ENCODE measurements around the gene PHF19.

Gene PHF19

DNA sequence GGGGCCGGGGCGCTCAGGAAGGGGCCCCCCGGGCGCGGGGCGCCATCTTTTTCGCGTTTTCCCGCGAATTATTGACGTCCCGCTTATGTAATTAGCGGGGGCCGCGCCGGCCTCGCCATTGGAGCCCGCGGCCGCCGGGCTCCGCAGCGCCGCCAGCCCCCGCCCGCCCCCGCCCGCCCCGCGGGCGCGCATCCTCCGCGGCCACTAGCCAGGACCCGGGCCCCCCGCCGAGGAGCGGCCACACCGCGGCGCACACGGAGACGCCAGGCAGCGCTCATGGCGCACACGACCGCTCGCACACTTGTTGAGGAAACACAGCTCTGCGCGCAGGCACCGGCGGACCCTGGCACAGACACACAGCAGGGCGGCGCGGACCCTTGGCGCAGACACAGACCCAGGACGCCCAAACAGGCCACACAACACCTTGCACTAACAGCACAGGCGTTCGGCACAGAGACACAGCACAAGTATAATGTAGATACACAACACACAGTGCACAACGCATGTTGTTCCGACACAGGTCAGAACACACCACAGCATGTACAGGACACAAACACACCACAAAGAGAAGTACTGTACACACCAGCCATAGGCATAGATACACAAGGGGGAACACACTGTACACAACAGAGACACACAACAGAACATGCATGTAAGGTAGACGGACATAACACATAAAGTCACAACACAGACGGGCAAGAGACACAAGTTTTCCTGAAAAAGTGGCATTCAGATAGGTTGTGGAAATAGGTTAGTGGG lies 467 bp upstream of the PHF19 start:
- no peak for DNase-seq (ENCODE audit: low read depth)
- peak overlapping the region; percentile 71 for H3K4me3 ChIP-seq (ENCODE audit: low read depth, low read length)

DNA sequence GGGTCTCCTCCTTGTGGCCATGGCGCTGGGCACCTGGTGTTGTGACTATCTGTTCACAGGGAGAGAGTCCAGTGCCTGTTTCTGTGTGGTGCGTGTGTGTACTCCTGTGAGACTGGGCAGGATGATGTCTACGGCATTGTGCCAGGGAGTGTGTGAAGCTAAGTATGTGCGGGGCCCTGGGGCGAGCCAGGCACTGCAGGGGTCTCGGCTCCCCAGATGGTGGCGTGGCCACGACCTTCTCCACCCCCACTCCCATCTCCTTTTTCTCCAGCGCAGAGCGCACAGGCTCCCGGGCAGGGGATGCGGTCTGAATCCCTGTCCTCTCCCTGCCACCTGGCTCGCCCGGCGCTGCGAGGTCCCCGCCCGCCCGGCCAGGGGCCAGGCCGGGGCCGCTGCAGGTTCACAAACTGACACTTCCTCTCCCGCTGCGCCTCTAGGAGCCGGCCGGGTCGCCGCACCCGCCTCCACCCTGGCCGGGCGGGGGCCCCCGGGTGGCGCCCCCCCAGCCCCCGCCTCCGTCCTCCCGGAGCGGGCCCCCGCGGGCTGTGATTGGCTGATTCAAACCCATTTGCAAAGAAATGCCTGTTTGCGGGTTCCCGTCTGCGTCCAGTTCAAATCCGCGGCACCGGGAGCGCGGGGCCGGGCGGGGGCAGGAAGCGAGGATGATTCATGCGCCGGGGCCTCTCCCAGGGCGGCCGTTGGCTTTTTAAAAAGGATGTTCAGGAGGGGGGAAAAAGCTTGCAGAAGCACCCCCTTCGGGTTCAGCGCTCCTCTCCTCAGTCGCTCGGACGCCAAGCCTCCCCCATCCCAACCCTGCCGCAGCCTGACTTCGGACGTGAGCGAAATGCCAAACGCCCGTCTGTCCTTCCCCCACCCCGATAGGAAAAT lies 790 bp downstream of the PHF19 start:
- peak; percentile 52 for DNase-seq (ENCODE audit: low read depth)
- H3K4me3 ChIP-seq (ENCODE audit: low read depth, low read length) = peak overlapping the region; percentile 71

DNA sequence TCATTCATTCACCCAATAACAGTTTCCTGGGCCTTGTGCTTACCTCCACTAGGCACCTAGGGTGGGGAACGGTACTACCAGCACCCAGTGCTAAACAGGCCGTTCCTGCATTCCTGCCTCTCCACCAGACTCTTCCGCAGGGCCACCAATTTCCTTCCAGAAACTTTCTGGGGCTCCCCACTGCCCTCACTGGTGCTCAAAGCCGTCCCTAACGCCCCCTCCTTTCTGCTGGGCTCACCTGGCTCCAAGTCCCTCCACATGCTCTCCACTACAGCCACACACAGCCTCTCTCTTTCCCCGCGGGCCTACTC lies 1.4 kb downstream of the PHF19 start:
- peak overlapping the region; percentile 71 for H3K4me3 ChIP-seq (ENCODE audit: low read depth, low read length)
- no peak for DNase-seq (ENCODE audit: low read depth)

DNA sequence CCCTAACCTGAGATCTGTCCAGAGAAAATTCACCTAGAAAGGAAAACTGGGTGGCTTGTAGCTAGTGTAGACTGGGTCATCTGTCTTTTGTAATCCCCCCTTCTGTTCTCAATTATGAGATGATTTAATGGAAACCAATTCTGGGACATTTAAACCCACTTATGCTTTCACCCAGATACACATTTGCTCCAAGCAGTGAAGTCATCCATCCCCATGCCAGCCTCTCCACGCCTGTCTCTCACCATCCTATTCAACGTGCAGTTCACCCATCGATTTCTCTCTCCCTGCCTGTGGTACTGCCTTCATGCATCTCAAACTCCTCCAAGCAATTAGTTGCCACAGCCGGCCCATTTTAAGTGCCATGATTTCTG lies 1.8 kb downstream of the PHF19 start:
- DNase-seq (ENCODE audit: low read depth) = no peak
- H3K4me3 ChIP-seq (ENCODE audit: low read depth, low read length) = no peak overlapping the region

DNA sequence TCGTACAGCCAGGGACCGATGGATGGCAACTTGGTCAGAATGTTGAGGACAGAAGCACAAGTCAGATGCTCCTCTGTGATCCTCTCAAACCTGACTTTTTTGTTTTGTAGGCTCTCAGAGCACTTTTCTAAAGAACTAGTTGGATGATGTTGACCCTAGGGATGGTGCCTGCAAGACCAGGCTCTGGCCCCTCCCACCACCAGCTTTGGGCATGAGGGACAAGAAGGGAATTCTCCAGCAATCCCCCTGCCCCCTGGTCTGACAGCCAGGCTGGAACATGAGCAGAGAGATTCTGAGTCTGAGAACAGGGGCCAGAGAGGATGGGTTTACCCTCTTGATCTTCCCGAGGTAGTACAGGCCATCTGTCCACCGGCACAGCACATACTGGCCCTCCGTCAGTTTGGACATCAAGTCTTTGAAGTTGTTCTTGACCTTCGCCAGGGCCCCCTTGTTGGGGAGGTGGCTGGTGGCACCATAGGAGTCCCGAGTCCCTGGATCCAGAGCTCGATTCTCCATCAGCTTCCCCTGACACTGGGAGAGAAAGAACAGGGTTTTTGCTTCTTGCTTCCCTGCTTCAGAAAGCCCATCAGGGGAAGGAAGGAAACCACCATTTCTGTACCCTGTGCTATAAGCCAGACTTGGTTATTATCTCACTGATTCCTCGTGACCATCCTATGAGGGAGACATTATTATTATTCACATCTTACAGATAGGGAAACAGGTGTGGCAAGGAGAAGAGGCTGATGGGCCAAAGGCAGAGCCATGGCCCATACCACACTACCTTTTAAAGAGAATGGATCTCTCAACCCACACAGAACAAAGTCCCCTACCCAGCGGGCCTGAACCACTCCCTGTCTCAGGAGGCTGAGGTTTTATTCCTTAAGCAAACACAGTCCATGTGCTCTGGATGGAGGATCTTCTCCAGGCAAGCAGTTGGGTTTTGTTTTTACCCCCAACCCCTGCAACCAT lies 2.5 kb downstream of the PHF19 start:
- no peak overlapping the region for H3K4me3 ChIP-seq (ENCODE audit: low read depth, low read length)
- DNase-seq (ENCODE audit: low read depth) = no peak

DNA sequence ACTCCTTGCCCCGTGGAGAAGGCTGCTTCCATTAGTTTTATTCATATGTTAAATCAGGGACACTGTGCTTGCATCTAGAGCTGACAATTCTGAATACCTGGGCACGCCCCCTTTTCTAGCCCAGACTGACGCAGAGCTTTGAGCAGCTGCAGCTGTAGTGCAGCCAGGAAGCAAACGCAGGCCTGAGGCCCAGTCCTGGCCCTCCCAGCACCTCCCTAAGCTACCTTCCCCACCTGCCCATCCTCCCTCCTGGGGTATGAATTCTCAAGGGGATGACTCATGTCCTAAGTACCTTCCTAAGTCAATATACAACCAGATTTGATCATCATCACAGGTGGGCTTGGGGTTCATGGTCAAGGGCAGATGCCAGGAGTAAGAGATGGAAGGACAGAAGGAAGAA lies 3.5 kb downstream of the PHF19 start:
- no peak for DNase-seq (ENCODE audit: low read depth)
- H3K4me3 ChIP-seq (ENCODE audit: low read depth, low read length) = no peak overlapping the region

DNA sequence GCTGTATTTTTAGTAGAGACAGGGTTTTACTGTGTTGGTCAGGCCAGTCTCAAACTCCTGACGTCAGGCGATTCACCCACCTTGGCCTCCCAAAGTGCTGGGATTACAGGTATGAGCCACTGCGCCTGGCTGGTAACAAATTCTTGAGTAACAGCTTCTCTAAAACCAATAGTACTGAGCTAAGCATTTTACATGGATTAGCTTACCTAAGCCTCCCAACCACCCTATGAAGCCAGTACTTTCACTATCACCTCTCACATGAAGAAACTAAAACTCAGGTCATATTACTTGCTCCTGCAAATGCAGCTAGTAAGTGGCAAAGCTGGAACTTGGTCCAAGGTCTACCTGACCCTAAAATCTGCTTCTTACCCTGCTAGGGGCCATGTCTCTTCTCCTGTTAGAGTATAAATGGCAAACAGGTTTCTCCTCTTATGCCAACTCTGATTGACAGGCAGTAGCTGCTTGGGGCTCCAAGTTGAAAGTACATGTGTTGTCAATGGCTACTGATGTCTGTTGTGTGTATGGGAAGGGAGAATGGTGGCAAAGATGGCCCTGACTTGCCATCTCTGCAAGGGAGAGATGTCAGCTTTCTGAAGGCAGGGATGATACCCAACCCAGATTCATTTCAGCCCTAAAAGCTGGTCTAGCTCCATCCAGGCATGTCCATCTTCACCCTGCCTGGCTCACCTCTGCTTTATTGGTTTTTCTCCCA lies 4.0 kb downstream of the PHF19 start:
- H3K4me3 ChIP-seq (ENCODE audit: low read depth, low read length) = no peak overlapping the region
- no peak for DNase-seq (ENCODE audit: low read depth)

DNA sequence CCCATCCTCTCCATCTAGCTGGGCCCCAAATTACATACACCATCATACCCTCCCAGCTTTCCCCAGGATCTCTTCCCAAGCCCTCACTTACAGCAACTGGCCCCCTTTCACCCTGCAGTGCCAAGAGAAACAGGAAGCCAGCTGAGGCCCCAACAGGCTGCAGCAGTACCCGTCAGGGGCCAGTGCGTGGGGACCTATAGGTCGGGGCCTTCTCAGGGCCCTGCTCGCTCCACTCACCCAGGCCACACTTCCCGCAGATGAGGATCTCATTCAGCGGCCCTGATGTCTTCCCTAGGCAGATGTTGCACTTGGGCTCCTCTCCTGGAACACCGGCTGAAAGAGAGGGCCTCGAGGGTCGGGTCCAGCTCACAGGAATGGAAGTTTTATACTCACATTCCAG lies 6.8 kb downstream of the PHF19 start:
- H3K4me3 ChIP-seq (ENCODE audit: low read depth, low read length) = no peak overlapping the region
- no peak for DNase-seq (ENCODE audit: low read depth)

DNA sequence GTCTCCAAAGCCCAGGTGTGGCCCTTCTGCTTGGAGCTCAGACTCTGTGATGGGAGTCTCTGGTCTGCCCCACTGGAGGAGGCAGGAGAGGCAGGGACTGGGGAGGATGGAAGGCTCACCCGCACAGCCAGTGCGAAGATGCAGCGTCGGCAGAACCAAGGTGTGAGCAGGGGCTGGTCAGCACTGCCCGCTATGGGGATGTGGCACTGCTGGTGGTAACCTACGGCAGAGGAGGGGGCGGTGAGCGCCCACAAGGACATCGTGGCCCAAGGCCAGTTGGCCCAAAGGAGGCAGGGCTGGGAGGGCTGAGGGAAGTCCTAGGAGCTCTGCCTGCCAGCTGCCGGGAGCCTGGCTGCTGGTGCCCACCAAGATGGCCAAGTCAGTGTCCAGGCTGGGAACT lies 7.3 kb downstream of the PHF19 start:
- DNase-seq (ENCODE audit: low read depth) = no peak
- no peak overlapping the region for H3K4me3 ChIP-seq (ENCODE audit: low read depth, low read length)

DNA sequence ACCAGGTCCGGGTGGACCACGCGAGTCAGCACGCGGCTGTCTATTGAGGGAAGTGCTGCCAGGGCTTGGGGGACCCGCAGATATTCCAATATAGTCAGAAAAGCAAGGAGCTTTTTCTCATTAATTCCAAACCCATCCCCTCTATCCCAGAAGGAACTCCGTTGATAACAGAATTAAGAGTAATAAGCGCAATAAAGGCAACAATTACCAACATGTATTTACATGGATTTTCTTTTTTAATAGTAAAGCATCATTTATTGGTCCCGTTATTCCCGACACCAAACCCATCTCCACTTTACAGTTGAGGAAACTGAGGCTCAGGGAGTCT lies 7.7 kb downstream of the PHF19 start:
- peak overlapping the region; percentile 49 for H3K4me3 ChIP-seq (ENCODE audit: low read depth, low read length)
- DNase-seq (ENCODE audit: low read depth) = no peak

DNA sequence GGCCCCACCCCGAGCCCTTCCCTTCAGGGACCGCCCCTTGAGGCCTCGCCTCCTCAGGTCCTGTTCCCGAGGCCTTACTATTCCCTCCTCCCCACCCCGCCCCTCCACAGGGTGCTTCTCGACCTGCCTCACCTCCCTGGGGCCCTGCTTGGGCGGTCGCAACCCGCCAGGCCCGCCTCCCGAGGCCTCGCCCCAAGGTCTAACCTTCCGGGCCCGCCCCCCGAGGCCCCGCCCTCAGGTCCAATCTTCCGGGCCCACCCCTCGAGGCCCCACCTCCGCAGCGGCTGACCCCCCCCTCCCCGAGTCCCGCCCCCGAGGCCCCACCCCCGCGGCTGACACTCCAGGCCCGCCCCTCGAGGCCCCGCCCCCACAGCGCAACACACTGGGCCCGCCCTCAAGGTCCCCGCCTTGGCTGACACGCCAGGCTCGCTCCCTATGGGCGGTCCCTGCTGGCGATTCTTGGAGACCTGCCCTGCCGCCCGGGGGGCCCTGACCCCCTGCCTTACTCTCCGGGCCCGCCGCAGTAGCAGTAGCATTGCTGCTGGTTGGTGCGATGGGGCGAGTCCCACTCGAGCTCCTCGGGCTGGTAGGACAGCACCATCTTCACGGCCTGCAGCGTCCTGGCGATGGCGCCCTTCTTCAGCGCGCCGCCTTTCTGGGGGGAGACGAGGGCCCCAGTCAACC lies 8.2 kb downstream of the PHF19 start:
- DNase-seq (ENCODE audit: low read depth) = peak; percentile 73
- peak overlapping the region; percentile 49 for H3K4me3 ChIP-seq (ENCODE audit: low read depth, low read length)

DNA sequence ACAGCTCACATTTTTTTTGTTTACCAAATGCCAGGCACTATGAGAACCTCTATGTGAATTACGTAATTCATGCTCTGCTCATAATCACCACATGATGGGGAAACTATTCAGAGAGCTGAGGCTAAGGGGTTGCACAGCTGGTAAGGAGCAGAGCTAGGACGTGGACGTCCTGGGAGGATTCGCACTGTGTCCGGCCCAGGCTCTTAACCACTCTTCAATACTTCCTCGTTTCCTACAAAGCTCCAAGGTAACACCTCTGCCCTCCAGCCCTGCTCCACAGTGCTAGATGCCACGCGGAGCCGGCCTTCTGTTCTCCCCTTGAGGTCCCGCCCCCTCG lies 8.7 kb downstream of the PHF19 start:
- peak; percentile 36 for DNase-seq (ENCODE audit: low read depth)
- peak overlapping the region; percentile 43 for H3K4me3 ChIP-seq (ENCODE audit: low read depth, low read length)

DNA sequence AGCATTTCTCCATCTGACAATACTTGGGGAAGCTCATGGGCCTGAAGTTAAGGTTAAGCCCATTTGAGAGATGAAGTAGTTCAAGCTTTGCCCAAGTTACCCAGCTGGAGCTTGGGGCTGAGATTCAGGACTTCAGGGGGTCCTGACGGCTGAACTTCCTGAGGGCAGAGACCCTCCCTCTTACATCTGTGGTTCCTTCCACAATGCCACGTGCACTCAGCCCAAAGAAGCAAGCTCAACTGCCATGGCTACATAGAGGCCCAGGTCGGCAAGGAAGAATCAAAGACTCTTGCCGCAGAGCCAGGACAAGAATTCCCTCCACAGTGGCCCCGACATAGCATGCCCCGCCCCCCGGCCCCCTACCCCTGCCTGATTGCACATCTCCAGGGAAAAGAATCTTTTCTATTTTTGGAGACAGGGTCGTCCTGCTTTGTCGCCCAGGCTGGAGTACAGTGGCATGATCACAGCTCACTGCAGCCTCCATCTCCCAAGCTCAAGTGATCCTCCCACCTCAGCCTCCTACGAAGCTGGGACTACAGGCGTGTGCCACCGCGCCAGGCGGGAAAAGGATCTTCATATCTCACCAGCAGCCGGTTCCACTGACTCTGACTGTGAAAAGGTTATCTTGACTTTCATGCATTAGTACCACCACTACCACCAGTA lies 9.2 kb downstream of the PHF19 start:
- H3K4me3 ChIP-seq (ENCODE audit: low read depth, low read length) = peak overlapping the region; percentile 43
- no peak for DNase-seq (ENCODE audit: low read depth)

DNA sequence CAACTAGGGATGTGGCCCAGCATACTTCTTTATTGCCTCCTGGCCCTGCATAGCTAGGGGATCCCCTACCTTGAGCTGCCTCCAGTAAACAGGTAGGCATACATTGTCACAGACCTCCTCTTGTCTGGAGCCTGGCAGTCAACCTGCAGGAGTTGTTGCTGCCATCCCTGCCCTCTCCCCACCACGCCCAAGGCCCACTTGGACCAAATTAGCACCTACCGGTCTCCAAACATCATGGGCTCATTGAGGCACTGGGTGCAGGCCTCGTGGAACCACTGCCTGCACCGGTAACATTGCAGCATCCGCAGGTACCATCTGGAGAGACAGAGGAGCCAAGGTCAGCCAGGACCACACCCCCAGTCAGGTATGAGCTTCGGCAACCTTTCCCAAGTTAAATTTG lies 10.3 kb downstream of the PHF19 start:
- no peak overlapping the region for H3K4me3 ChIP-seq (ENCODE audit: low read depth, low read length)
- DNase-seq (ENCODE audit: low read depth) = no peak

DNA sequence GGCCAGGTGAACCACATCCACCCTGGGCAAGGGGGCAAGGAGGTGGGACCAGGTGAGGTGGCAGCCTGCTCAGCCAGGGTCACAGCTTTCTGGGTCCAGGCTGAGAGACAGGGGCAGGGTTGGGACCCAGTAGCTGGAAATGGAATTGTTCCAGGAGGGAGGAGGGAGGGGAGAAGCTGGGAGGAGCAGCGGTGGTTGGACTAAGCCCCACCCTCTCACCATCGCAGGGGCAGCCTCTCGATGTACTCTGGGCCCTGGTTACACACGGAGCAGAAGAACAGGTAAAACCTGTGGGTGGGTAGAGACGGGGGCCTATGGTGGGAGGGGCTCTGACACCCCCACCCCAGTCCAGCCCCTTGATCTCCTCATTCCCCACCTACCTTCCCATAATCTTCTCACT lies 11.2 kb downstream of the PHF19 start:
- DNase-seq (ENCODE audit: low read depth) = no peak
- no peak overlapping the region for H3K4me3 ChIP-seq (ENCODE audit: low read depth, low read length)

DNA sequence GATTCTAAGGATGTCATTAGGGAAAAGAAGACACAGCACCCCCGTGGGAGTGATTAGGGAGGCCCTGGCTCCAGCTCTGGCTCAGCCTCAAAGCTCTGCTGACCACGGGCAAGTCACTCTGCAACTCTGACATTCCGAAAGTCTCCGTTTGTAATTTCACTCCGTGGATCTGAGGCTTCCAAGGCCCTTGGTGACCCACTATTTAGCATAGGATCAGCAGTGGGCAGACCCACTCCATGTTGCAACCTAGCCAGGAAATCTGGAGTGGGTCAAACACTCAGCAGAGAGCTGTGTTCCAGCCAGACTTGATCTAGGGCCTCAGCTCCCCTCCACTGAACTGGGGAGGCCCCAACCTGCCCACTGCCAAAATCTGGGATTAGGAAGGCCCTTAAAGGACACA lies 11.8 kb downstream of the PHF19 start:
- no peak for DNase-seq (ENCODE audit: low read depth)
- no peak overlapping the region for H3K4me3 ChIP-seq (ENCODE audit: low read depth, low read length)

DNA sequence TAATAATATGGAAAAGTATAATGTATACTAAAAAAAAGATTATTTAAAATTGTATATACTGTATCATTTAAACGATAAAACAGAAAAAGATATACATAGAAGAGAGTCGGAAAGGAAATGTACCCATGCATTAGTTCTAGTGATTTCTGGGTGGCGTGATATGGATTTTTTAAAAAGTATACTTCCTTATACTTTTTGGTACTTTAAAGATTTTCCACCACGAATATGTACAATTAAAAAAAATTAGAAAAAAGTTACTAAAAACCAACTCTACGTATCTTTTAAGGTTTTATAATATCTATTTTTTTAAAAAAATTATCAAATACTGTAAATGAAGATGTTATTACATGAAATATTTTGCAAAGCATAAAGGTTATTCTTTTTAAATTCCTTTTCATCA lies 12.3 kb downstream of the PHF19 start:
- no peak overlapping the region for H3K4me3 ChIP-seq (ENCODE audit: low read depth, low read length)
- no peak for DNase-seq (ENCODE audit: low read depth)

DNA sequence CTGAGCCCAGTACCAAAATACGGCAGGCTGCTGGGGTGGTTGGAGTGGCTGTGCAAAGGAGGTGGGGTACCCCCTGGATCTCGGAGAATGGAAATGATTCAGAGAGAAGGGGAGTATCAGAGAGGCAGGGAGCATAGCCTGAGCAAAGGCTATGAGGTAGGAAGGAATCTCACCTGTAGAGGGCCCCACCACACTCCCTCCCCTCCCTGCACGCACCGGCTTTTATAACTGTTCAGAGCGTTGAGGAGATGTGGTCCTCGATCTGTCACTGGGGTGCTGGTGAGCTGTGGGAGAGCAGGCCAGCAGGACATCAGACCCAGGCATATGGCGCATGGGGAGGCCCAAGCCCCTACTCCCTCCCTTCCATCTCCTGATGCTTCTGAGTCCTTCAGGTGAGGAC lies 13.2 kb downstream of the PHF19 start:
- H3K4me3 ChIP-seq (ENCODE audit: low read depth, low read length) = no peak overlapping the region
- DNase-seq (ENCODE audit: low read depth) = no peak

DNA sequence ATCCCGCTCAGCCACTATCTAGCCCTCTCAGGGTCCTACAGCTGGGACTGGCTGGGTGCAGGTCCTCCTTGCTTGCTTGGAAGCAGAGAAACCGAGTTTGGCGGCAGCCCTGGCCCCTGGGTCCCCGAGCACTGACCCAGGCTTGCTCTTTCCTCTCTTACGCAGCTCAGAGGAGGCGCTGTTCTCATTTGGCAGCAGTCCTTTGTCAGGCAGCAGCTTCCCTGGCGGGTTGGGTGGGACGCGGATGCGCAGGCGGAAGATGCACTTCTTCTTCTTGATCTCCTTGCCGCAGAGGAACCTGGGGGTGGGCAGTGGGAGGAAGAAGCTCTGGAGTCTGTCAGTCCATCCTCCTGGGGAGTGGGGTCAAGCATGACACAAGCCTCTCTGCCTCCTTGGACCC lies 14.5 kb downstream of the PHF19 start:
- H3K4me3 ChIP-seq (ENCODE audit: low read depth, low read length) = no peak overlapping the region
- DNase-seq (ENCODE audit: low read depth) = no peak
